Coronary artery (tissue), 2 donors: ENCODE data around the gene PTPRJ.

Experiments used
- DNase-seq: peaks from one replicate; pipeline ENCODE4 v3.0.0-alpha.2; 2017; ENCODE audit warnings: low spot score
- H3K27ac ChIP-seq, 2 donors: fragments of 200-600 bp; sonication (generic); one replicate each; pipeline ENCODE4 v1.5.1; 2016 to 2019
- H3K4me3 ChIP-seq: fragments of 200-600 bp; sonication (generic); 2 replicates; pipeline ENCODE4 v1.5.1; 2016; ENCODE audit warnings: mild to moderate bottlenecking, moderate library complexity
- TF ChIP-seq, protein P1 (sequence below): fragments of 200-600 bp; sonication (generic); IDR thresholded peaks from one replicate; pipeline ENCODE4 v1.5.1; 2019; ENCODE audit warnings: antibody characterized with exemption

PTPRJ gene

DNA sequence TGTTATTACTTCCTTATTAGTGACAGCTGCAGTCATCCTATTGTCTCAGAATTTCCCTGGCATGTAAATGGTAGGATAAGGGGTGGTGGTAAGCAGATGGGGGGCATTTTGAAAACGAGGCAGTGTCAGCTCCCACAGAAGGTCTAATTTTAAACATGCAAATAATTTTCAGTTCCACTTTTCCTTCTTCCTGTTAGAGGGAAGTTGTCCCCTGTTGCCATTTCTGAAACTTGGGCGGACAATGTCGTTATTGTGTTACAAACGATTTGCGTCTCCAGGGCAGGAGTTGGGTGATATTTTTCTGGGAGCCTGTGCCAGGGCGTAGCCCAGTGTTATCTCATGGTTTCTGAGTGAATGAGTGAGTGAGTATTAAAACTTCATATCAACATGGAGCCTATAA, 7.4 kb downstream of the PTPRJ start:
- no peak overlapping the region for H3K4me3 ChIP-seq
- TF ChIP-seq, protein P1, sequence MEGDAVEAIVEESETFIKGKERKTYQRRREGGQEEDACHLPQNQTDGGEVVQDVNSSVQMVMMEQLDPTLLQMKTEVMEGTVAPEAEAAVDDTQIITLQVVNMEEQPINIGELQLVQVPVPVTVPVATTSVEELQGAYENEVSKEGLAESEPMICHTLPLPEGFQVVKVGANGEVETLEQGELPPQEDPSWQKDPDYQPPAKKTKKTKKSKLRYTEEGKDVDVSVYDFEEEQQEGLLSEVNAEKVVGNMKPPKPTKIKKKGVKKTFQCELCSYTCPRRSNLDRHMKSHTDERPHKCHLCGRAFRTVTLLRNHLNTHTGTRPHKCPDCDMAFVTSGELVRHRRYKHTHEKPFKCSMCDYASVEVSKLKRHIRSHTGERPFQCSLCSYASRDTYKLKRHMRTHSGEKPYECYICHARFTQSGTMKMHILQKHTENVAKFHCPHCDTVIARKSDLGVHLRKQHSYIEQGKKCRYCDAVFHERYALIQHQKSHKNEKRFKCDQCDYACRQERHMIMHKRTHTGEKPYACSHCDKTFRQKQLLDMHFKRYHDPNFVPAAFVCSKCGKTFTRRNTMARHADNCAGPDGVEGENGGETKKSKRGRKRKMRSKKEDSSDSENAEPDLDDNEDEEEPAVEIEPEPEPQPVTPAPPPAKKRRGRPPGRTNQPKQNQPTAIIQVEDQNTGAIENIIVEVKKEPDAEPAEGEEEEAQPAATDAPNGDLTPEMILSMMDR = no peak
- DNase-seq = no peak
- peak overlapping the region in 1 of 2 donors; percentile 60 for H3K27ac ChIP-seq

DNA sequence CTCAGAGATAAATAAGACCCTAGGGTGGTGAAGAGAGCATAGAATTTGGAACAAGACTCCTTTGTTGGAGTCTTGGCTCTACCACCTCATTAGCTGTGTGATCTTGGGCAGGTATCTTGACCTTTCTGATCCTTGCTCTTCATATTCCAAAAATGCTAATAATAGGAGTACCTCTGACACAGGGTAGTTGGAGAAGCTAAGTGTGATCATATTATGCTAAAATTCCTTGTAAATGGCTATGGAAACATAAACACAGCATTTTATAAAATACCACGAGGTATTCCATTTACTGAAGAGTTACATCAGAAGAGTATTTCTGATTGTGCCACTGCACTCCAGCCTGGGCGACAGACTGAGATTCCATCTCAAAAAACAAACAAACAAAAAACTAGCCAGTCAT, 9.4 kb downstream of the PTPRJ start:
- H3K4me3 ChIP-seq = no peak overlapping the region
- H3K27ac ChIP-seq = no peak overlapping the region
- TF ChIP-seq, protein P1 = no peak
- DNase-seq = no peak

DNA sequence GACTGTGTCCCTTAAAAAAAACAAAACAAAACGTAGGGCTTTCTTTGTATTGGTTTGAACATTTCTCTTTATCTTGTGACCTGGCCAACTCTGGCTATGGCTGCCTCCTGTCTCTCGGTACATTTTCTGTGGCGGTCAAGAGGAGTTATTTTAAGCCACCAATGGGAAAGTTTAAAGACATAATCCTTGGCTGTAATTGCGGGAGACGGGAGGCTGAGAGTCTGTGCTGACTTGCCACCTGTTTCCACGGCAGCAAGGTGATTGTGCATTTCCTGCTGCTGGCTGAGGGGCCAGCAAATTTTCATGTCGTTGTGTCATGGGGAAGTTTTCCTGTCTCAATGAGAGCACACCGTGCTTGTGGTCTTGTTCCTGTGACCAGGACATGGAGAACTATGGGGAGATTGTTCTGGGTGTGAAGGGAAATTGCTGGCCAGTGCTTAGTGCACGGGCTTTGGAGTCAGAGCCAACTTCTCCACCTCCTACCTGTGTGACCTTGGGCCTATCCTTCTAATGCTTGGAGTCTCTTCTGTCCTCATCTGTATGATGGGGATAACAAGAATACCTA, 11.0 kb downstream of the PTPRJ start:
- TF ChIP-seq, protein P1 = no peak
- DNase-seq = no peak
- Histone ChIP-seq H3K27ac (no peak overlapping the region), H3K4me3 (peak overlapping the region; percentile 36)

DNA sequence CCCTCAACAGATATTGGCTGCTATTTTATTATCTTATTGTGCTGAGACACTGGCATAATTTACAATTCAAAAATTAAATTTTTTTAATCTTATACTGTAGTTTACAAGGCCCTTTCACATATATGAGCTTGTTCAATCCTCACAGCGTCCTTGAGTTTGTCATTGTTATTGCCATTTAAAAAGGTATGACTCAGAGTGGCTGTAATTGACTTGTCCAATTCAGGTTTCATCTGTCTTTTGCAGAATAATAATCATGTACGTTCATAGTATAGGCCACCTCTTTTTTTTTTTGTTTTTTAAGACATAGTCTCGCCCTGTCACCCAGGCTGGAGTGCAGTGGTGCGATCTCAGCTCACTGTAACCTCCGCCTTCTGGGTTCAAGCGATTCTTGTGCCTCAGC, 11.5 kb downstream of the PTPRJ start:
- no peak for DNase-seq
- no peak overlapping the region for H3K27ac ChIP-seq
- H3K4me3 ChIP-seq = no peak overlapping the region
- TF ChIP-seq, protein P1 = no peak

DNA sequence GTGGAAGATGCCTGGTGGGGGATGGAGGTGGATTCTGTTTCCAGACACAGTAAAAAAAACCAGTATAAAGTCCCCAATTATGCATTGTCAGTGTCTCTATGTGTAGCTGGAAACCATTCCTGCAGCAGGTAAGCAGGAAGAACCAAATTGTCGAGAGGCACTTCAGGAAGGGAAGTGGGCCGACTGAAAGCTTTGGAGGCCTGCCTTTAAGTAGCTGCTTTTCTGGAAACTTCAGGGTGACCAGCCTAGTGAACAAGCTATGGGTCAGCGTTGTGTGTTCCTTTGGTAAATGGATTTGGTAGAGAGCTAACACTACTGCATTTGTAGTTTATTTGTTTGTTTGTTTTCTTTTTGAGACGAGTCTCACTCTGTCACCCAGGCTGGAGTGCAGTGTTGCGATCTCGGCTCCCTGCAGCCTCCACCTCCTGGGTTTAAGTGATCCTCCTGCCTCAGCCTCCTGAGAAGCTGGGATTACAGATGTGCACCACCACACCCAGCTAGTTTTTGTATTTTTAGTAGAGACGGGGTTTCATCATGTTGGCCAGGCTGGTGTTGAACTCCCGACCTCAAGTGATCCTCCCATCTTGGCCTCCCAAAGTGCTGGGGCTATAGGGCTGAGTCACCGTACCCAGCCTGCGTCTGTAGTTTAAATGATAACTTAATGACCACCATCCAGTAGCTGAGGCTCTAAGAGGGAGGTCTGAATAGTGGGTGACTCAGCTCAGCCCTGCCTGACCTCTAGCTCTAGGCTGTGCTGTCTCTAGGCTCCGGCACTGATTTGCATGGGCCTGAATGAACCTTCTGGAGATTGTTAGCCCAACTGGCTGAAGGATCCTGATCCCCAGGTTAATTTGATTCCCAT, 12.8 kb downstream of the PTPRJ start:
- no peak for DNase-seq
- TF ChIP-seq, protein P1 = no peak
- Histone ChIP-seq H3K27ac (no peak overlapping the region), H3K4me3 (no peak overlapping the region)

DNA sequence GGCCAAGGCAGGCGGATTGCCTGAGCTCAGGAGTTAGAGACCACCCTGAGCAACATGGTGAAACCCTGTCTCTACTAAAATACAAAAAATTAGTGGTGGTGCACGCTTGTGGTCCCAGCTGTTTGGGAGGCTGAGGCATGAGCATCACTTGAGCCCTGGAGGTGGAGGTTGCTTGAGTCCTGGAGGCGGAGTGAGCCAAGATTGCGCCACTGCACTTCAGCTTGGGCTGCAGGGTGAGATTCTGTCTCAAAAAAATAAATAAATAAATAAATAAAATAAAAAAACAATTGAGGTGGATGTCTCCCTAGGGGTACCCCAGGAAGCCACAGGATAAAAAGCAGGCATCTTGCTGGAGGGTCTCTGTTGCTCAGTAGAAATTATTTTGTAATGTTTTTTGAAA, 14.1 kb downstream of the PTPRJ start:
- no peak overlapping the region for H3K4me3 ChIP-seq
- no peak for DNase-seq
- TF ChIP-seq, protein P1 = no peak
- H3K27ac ChIP-seq = no peak overlapping the region

DNA sequence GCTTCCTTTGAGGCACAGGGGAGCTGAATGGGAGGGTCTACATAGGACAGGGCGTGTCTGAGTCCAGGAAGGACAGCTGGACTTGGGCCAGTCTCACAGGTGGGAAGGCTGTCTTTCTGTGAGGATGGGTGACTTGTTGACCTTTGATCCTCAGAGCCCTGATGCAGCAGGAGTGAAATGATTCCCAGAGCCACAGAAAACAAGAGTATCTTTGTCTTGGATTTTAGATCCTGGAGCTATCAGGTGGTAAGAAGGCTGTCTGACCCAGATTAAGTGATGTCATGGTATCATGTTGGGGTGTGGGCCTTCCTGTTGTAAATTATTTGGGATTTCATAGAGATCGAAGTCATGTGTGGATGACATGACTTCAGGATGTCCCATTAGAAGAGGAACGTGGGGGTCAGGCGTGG, 15.0 kb downstream of the PTPRJ start:
- no peak for DNase-seq
- Histone ChIP-seq H3K27ac (no peak overlapping the region), H3K4me3 (no peak overlapping the region)
- TF ChIP-seq, protein P1 = no peak
